C1 segment of cervical spinal cord (tissue), 14 donors: ENCODE measurements around the gene CUBN.
"Not testable (repeated sequence)": the region's sequence is repeated elsewhere in the genome, so short reads cannot be mapped to it uniquely, and the experiment has no call there.

ENCODE experiments used
- DNase-seq, 14 donors: peaks; one replicate each; lab custom pipeline; 2025; lab: John Stamatoyannopoulos, UW

CUBN gene

DNA sequence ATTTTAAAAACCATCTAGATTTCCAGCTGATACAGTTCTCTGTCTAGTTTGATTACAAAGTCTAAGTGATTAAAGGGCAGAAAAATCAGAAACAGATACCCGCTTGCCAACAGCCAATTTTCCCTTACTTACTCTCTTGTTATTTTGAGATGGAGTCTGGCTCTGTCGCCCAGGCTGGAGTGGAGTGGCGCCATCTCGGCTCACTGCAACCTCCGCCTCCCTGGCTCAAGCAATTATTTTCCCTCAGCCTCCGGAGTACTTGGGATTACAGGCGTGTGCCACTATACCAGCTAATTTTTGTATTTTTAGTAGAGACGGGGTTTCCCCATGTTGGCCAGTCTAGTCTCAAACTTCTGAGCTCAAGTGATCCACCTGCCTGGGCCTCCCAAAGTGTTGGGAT lies 302.1 kb downstream of the CUBN start:
- DNase-seq = not testable (repeated sequence)

GRCh38 chr10:16822726-16823360 lies 306.8 kb downstream of the CUBN start:
- DNase-seq = no peak

DNA sequence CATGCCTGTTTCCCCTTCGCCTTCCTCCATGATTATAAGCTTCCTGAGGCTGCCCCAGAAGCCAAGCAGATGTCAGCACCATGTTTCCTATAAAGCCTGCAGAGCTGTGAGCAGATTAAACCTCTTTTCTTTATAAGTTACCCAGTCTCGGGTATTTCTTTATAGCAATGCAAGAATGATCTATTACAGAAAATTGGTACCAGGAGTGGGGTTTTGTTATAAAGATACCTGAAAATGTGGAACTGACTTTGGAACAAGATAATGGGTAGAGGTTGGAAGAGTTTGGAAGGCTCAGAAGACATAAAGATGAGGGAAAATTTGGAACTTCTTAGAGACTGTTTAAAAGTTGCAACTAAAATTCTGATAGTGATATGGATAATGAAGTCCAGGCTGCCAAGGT lies 307.6 kb downstream of the CUBN start:
- DNase-seq = no peak

DNA sequence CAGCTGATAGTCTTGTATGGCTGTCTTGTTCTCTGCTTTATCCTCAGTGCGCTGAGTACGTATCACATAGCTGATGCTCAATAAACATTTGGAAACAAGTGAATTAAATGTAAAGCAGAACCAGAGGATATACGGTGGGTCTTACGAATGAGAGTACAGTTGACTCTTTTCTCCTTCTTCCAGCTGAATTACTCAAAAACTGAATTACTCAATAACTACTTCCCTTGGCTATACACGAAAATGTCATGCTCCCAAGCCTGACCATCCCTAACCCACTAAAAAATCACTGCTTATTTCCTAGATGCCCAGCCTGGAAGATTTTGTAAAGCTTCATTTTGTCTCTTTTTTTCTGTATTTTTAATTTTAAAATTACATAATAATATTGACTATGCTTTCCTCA lies 309.2 kb downstream of the CUBN start:
- DNase-seq = no peak

DNA sequence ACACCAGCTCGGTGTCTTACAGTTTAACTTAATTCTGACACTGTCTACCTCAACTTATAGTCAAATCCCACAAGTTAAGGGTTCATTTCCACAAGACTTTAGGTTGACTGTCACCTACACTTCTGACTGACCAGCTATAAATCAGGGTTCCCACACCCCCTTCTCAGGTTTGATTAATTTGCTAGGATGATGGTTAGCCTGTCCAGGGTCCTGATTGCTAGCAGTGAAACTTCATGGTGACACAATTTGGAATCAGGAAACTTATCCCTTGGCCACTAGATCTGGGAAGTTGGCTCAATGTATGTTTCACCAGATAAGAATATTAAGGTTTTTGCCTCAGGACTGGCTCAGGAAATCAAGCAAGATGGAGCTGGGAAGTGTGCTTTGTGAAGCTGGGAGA lies 309.6 kb downstream of the CUBN start:
- no peak for DNase-seq

DNA sequence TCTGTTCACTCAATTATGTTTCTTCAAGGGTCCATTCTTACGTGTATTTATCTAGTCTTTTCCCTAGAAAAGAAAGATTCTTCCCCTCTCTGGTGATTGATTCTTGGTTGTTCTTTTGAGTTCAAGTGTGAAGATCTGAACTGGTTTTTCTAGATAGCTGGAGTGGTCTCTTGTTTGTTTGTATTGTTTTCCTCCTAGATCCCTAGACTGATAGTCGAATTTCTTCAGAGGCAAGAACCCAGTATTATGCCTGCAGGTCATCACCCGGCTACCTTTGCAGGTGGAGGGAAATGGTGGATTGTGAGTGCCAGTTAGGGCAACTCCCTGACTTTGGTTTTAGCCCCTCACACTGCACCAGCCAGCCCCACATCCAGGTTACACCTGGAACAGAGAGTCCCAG lies 310.2 kb downstream of the CUBN start:
- no peak for DNase-seq

GRCh38 chr10:16819026-16819425 lies 310.6 kb downstream of the CUBN start:
- DNase-seq = no peak

DNA sequence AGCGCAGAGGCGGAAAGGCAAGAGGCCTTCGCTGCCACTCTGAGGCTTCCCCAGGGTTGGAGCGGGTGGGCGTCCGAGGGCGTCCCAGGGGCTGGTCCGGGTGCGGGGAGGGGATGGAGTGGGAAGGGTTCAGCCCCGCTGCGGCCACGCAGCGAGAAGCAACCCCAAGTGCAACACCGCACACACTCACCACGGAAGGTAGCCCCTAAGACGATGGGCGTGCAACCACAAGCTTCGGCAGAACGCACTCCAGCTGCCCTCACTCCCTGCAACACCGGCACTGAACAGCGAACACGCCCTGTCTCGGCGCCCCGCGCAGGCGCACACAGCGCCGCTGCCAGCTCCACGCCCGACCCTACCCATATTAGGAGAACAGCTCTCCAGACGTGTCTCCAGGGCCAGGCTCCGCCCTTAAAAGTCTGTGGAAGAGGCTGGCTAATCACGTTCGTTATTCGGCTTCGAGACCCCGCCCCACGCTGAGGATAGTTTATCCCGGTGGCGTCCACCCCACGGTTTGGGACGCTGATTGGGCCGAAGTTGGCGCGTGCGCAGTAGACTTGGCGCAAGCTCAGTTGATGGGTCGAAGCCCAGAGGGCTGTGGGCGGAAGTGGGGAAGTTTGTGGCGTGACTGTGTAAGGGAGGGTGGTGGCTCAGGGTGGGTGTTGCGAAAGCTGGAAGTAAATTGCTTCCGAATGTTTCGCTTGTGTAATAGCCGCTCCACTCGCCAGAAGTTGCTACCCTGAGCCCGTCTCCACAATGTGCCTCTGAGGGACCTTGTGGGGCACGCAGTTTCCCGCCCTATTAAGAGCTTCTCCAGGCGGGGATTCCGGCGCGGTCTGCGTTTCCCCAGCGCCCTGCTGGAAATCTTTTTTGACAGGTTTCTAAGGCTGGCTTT lies 312.2 kb downstream of the CUBN start, which contains the start of gene RSU1:
Gene RSU1, minus strand, starts transcription at position 300 of the 895 bp plus-strand sequence. CDS start 343 bp downstream, outside the sequence.
- DNase-seq = peak; percentile 96 to 100 (median 99)

GRCh38 chr10:16816830-16817124 lies 312.8 kb downstream of the CUBN start:
- peak in 1 of 14 donors; percentile 47 for DNase-seq

DNA sequence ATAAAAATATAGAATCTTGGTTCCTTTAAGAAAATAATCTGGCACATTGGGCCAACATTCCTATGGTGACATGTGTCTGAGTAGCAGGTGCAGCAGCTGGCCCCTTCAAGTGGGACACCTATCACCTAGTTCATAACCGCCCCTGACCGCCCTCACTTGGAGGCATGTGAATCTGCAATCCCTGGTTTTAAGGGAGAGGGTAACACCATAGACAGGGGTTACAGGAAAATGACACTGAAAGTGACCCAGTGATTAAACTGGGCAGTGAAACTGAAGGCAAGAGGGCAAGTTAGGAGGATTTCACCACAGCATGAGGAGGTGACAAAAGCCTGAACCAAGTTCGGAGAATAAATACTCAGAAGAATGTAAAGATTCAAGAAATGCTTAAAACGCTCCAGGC lies 313.4 kb downstream of the CUBN start:
- no peak for DNase-seq

DNA sequence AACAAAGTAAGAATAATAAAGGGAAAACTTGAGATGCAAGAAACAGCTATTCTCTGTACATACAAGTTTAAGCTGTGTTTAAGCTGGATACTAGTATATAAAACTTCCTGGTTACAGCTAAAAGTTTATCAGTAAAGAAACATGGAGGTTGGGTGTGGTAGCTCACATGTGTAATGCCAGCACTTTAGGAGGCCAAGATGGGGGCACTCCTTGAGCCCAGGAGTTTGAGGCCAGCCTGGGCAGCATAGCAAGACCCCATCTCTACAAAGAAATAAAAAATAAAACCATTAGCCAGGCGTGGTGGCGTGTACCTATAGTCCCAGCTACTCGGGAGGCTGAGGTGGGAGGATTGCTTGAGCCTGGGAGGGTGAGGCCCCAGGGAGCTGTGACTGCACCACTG lies 315.6 kb downstream of the CUBN start:
- no peak for DNase-seq

GRCh38 chr10:16812676-16813075 lies 316.9 kb downstream of the CUBN start:
- DNase-seq = no peak

- DNase-seq = no peak
Measured at GRCh38 chr10:16811765-16812164, 317.8 kb downstream of the CUBN start.

DNA sequence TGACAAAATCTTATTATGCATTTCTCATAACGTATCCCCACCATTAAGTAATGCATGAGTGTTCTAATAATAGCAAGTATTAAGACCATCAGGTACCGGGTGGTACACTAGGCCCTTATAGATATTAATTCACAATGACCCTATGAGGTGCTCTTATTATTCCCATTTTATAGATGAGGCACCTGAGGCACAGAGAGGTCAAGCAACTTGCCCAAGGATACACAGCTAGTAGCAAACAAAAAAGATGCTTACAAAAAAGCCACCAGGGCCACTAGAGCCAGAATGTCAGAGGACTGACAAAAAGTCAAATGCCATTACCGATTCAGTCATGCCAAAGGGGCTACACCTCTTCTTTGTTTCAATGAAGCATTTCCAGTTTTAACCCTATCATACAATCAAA lies 318.3 kb downstream of the CUBN start:
- no peak for DNase-seq

DNA sequence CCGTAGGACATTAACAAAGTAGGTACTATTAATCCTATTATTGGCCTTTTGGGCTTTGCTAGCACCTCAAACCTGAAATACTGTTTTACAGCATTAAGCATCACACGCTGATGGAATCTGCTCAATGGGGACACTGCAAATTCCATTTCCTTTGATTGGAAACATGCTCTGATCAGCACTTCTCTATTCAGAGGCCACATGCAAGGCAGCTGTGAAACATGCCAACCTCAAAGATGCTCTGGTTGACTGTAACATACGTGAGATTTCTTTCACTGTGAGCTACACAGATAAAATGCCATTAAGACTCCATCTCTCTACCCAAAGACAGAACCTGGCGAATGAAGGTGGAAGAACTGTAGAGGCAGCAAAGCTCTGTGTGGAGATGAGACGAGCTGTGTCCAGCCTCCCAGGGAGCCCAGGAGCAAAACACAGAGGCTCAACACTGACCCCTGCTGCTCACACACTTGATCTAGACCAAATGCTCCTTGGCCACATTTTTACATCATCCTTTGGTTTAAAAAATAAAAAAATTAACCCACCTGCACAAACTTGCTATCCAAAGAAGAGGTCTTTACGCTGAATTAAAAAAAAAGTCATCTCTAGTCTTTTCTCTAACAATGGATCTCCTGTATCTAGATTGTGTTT lies 320.4 kb downstream of the CUBN start:
- DNase-seq = peak in 4 of 14 donors; percentile 6 to 23 (median 10)

DNA sequence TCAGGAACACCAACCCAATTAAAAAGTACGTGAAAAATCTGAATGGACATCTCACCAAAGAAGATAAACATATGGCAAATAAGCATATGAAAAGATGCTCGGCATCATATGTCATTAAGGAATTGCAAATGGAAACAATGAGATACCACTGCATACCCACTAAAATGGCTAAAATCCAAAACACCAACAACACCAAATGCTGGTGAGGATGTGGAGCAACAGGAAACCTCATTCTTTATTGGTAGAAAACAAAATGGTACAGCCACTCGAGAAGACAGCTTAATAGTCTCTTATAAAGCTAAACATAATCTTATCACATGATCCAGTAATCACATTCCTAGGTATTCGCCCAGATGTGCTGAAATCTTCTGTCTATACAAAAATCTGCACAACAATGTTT lies 325.5 kb downstream of the CUBN start:
- DNase-seq = no peak

GRCh38 chr10:16803464-16803863 lies 326.1 kb downstream of the CUBN start:
- DNase-seq = peak in 1 of 14 donors; percentile 49

DNA sequence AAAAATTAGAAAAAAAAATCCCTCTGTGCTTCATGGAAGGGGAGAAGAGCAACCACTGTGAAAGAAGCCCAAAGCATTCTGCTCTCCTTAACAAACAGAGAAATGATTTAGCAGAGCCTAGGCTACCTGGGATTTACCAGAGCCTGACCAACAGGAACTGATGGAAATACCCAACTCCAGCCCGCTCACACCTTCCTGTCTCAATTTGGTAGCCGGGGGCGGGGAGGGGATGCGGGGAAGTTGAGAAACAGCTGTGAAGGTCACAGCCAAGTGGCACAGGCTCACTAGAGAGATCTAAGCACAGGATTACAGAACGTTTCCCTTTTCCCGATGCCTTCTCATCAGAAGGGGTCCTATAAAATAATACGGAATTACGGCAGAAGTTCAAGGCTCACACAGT lies 330.0 kb downstream of the CUBN start:
- DNase-seq = no peak

DNA sequence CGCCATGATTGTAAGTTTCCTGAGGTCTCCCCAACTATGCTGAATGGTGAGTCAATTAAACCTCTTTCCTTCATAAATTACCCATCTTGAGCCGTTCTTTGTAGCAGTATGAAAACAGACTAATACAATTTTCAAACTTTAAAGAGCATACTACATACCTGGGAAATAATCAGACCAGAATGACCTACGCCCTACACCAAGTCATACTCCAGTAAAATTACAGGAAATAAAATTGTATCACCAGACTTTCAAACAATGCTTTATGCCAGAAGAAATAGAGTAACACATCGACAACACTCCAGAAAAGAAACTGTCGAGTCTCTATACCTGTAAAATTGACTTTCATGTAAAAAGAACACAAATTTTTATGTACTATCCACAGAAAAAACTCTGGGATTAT lies 331.0 kb downstream of the CUBN start:
- no peak for DNase-seq

- DNase-seq = no peak
Measured at GRCh38 chr10:16795410-16796073, 334.1 kb downstream of the CUBN start.

DNA sequence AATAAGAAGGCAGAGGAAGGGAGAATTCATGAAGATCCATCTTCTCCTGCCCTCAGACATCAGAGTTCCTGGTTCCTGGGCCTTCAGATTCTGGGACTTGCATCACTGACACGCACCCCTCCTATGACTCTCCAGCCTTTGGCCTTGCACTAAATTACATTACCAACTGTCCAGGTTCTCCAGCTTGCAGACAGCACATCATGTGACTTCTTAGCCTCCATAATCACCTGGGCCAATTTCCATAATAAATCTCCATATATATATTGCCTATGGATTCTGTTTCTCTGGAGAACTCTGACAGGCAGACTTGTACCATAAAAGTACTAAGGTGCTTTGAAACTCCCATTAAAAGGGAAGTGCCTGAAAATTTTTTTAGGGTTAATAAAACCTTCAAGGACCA lies 335.6 kb downstream of the CUBN start:
- DNase-seq = no peak

GRCh38 chr10:16792675-16793074 lies 336.9 kb downstream of the CUBN start:
- peak in 1 of 14 donors; percentile 34 for DNase-seq
